Skeletal muscle tissue (tissue), 5 donors: ENCODE measurements around the gene CASKIN1. TPM values are rescaled to one million over a fixed set of nuclear protein-coding genes. Genes with fewer than 3 reads are reported as not detected.
"Not testable (repeated sequence)": the region's sequence is repeated elsewhere in the genome, so short reads cannot be mapped to it uniquely, and the experiment has no call there.

ENCODE experiments used
- H3K27ac ChIP-seq: one replicate; pipeline ENCODE4 v1.7.0; 2013; ENCODE audit warnings: mild to moderate bottlenecking, low read depth, low read length, inconsistent platforms
- H3K27me3 ChIP-seq, 3 donors: one replicate each; pipeline ENCODE4 v1.7.0; 2013; ENCODE audit warnings: low read length in 3 of 3; ENCODE audit not compliant: control insufficient read depth in 3 of 3, insufficient read depth in 3 of 3
- H3K36me3 ChIP-seq, 3 donors: one replicate each; pipeline ENCODE4 v1.7.0; 2013; ENCODE audit warnings: low read length in 3 of 3; ENCODE audit not compliant: control insufficient read depth in 3 of 3, insufficient read depth in 3 of 3
- H3K4me1 ChIP-seq, 3 donors: one replicate each; pipeline ENCODE4 v1.7.0; 2013; ENCODE audit warnings: low read length in 3 of 3, mild to moderate bottlenecking in 3 of 3; ENCODE audit not compliant: control insufficient read depth in 3 of 3, insufficient read depth in 3 of 3
- H3K4me3 ChIP-seq, 3 donors: one replicate each; pipeline ENCODE4 v1.7.0; 2013; ENCODE audit warnings: low read length in 3 of 3
- H3K9ac ChIP-seq, 3 donors: one replicate each; pipeline ENCODE4 v1.7.0; 2013; ENCODE audit warnings: low read length in 3 of 3, mild to moderate bottlenecking in 3 of 3, moderate library complexity in 2 of 3, low read depth in 1 of 3
- H3K9me3 ChIP-seq, 3 donors: one replicate each; pipeline ENCODE4 v1.7.0; 2013; ENCODE audit warnings: low read length in 3 of 3; ENCODE audit not compliant: control insufficient read depth in 3 of 3
- small RNA-seq: library from RNA; depleted of rRNA; stranded (forward); fragments of <200 nt; gene quantifications from one replicate; pipeline ENCODE3, GENCODE V24; 2014
- total RNA-seq: library from RNA; depleted of rRNA; stranded (reverse); fragments of >200 nt; gene quantifications from one replicate; pipeline ENCODE4 v1.2.3, GENCODE V29; 2014
- donor health status: Osteomylitis.

The CASKIN1 gene
- total RNA-seq, 1 donor from 2014 or later: 0.52 TPM

- Histone ChIP-seq H3K27me3 (no peaks in the 10 kb centered on the region), H3K36me3 (no peaks in the 10 kb centered on the region), H3K27ac (no peak overlapping the region), H3K4me1 (peaks cover 11 to 15% (median 12%) of the 10 kb centered on the region in 3 donors), H3K9ac (no peak overlapping the region), H3K9me3 (no peaks in the 10 kb centered on the region), H3K4me3 (no peak overlapping the region)
Observed at GRCh38 chr16:2142942-2143877, 53.2 kb downstream of the CASKIN1 start.

GRCh38 chr16:2135770-2136490 is 60.5 kb downstream of the CASKIN1 start, which contains the start of gene PKD1:
Gene PKD1, minus strand, starts transcription at chr16:2135898. Its CDS starts 209 bp downstream, at chr16:2135689.
- not testable (repeated sequence) for H3K9me3 ChIP-seq, H3K4me1 ChIP-seq, H3K27me3 ChIP-seq, H3K36me3 ChIP-seq
- H3K27ac ChIP-seq: peak within 1 kb of the TSS; percentile 68
- H3K9ac ChIP-seq: peak within 1 kb of the TSS in 2 of 3 donors; percentile 38 to 50
- H3K4me3 ChIP-seq: peak within 1 kb of the TSS; percentile 58 to 64 (median 63)

GRCh38 chr16:2135071-2135470 is 61.3 kb downstream of the CASKIN1 start:
- H3K27me3 ChIP-seq, H3K9me3 ChIP-seq, H3K36me3 ChIP-seq: not testable (repeated sequence)
- peak overlapping the region; percentile 36 to 64 (median 41) for H3K4me3 ChIP-seq
- H3K9ac ChIP-seq: peak overlapping the region in 2 of 3 donors; percentile 38 to 50
- H3K4me1 ChIP-seq: peaks cover 4 to 15% (median 10%) of the 10 kb centered on the region in 3 donors
- H3K27ac ChIP-seq: peak overlapping the region; percentile 68

GRCh38 chr16:2133797-2134196 is 62.6 kb downstream of the CASKIN1 start:
- Histone ChIP-seq H3K9ac (peak overlapping the region in 2 of 3 donors; percentile 23 to 25), H3K4me3 (peak overlapping the region in 1 of 3 donors; percentile 27), H3K4me1 (peaks cover 6 to 21% (median 15%) of the 10 kb centered on the region in 3 donors), H3K27ac (peak overlapping the region; percentile 25)
- not testable (repeated sequence) for H3K9me3 ChIP-seq, H3K36me3 ChIP-seq, H3K27me3 ChIP-seq

GRCh38 chr16:2129890-2130447 is 66.4 kb downstream of the CASKIN1 start:
- H3K4me1 ChIP-seq: peaks cover 38 to 52% (median 46%) of the 10 kb centered on the region in 3 donors
- H3K27ac ChIP-seq: not testable (repeated sequence)

GRCh38 chr16:2129251-2129650 is 67.2 kb downstream of the CASKIN1 start:
- H3K4me1 ChIP-seq: peaks cover 41 to 58% (median 53%) of the 10 kb centered on the region in 3 donors
- not testable (repeated sequence) for H3K27me3 ChIP-seq, H3K4me3 ChIP-seq, H3K9me3 ChIP-seq, H3K9ac ChIP-seq, H3K27ac ChIP-seq, H3K36me3 ChIP-seq

More at GRCh38 chr16:2129890-2130447, 66.4 kb downstream of the CASKIN1 start:
- peak overlapping the region in 1 of 3 donors; percentile 25 for H3K9ac ChIP-seq
- not testable (repeated sequence) for H3K27me3 ChIP-seq, H3K9me3 ChIP-seq, H3K36me3 ChIP-seq, H3K4me3 ChIP-seq

GRCh38 chr16:2127630-2128280 is 68.7 kb downstream of the CASKIN1 start:
- Histone ChIP-seq H3K4me1 (peaks cover 50 to 68% (median 62%) of the 10 kb centered on the region in 3 donors), H3K27ac (peak overlapping the region; percentile 90), H3K4me3 (peak overlapping the region in 1 of 3 donors; percentile 67)
- H3K9me3 ChIP-seq, H3K27me3 ChIP-seq, H3K36me3 ChIP-seq, H3K9ac ChIP-seq: not testable (repeated sequence)

Small RNA genes within 50 kb of the gene (small RNA-seq; reads per million reads assigned to genes)
- not detected for gene MIR3180-5
- not detected for gene MIR4516
- not detected for gene RF00019
- gene SNORD60: not detected

Other genes with a start within 250 kb of the CASKIN1 start
- gene RPL3L, start 241.9 kb downstream of the CASKIN1 start, total RNA-seq: 84.5 TPM
- gene NDUFB10, start 237.1 kb downstream of the CASKIN1 start, total RNA-seq: 130 TPM
- gene RPS2, start 231.8 kb downstream of the CASKIN1 start, total RNA-seq: 3,178 TPM
- gene RNF151, start 229.7 kb downstream of the CASKIN1 start, total RNA-seq: not detected
- 18.8 TPM for gene TBL3, start 224.6 kb downstream of the CASKIN1 start, total RNA-seq
- 1.6 TPM for gene NOXO1, start 215.1 kb downstream of the CASKIN1 start, total RNA-seq
- gene GFER, start 212.4 kb downstream of the CASKIN1 start, total RNA-seq: 4.7 TPM
- 0.52 TPM for gene SYNGR3, start 206.6 kb downstream of the CASKIN1 start, total RNA-seq
- gene ZNF598, start 186.8 kb downstream of the CASKIN1 start, total RNA-seq: 4.7 TPM
- gene NPW, start 176.8 kb downstream of the CASKIN1 start, total RNA-seq: not detected
- 15.1 TPM for gene NHERF2, start 169.7 kb downstream of the CASKIN1 start, total RNA-seq
- gene NTHL1, start 148.8 kb downstream of the CASKIN1 start, total RNA-seq: 13.6 TPM
- gene TSC2, start 148.6 kb downstream of the CASKIN1 start, total RNA-seq: 49.6 TPM
- 88.7 TPM for gene PKD1, start 60.7 kb downstream of the CASKIN1 start, total RNA-seq
- gene RAB26, start 48.0 kb downstream of the CASKIN1 start, total RNA-seq: not detected
- 24.0 TPM for gene TRAF7, start 40.8 kb downstream of the CASKIN1 start, total RNA-seq
- gene MLST8, start 8.8 kb upstream of the CASKIN1 start, total RNA-seq: 7.8 TPM
- 2.1 TPM for gene BRICD5, start 14.3 kb upstream of the CASKIN1 start, total RNA-seq
- gene PGP, start 18.2 kb upstream of the CASKIN1 start, total RNA-seq: 9.9 TPM
- gene E4F1, start 27.0 kb upstream of the CASKIN1 start, total RNA-seq: 12.5 TPM
- 0.52 TPM for gene DNASE1L2, start 39.8 kb upstream of the CASKIN1 start, total RNA-seq
- gene ECI1, start 55.0 kb upstream of the CASKIN1 start, total RNA-seq: 42.3 TPM
- 42.3 TPM for gene RNPS1, start 71.5 kb upstream of the CASKIN1 start, total RNA-seq
- gene ABCA3, start 144.1 kb upstream of the CASKIN1 start, total RNA-seq: 8.4 TPM
- gene CCNF, start 232.8 kb upstream of the CASKIN1 start, total RNA-seq: 6.8 TPM